NCI-H748 (cell line): ENCODE measurements around the gene TRPM1.

Experiments used
- DNase-seq: peaks from one replicate; lab custom pipeline; 2025; ENCODE audit not compliant: unreplicated experiment; lab: John Stamatoyannopoulos, UW

The TRPM1 gene

DNA sequence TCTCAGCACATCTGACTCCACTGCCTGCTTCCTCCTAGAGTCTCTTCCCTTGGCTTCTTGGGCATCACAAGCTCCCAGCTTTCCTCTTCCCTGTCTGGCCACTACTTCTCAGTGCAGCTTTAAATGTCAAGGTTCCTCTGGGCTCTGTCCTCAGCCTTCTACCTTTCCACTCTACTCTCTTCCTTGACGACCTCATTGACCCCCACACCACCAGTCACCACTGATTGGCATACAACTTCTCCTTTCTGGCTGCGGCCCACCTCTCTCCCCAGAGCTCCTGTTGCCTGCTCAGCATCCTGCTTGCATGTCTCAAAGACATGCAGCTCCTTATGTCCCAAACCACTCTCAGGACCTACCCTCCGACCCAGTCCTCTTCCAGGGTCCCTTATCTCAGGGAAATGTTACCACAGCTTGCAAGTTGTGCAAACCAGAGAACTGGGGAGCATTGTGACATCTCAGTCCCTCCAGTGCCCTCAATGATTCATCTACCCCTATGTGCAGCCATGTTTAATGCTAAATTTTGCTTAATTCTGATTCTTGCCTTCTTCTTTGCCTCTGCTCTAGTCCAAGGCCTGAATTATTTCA, 49.9 kb downstream of the TRPM1 start:
- no peak for DNase-seq

DNA sequence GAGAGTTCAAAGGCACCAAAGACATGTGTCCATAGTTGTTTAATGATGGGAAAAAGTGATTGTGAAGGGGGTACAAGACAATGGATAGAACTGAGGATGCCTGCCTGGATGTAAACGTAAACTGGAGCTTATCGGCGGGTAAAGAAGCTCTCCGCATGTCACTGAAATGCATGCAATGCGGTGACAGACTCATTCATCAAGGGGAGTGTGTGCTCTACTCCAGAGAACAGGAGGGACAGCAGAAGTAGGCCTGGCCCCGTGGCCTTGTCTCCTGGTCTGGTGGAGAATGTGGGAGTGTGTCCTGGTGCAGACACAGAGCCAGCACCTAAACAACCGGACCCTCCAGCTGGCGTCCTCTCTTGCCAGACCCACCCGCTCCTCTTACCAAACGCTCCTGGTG, 50.6 kb downstream of the TRPM1 start:
- no peak for DNase-seq

DNA sequence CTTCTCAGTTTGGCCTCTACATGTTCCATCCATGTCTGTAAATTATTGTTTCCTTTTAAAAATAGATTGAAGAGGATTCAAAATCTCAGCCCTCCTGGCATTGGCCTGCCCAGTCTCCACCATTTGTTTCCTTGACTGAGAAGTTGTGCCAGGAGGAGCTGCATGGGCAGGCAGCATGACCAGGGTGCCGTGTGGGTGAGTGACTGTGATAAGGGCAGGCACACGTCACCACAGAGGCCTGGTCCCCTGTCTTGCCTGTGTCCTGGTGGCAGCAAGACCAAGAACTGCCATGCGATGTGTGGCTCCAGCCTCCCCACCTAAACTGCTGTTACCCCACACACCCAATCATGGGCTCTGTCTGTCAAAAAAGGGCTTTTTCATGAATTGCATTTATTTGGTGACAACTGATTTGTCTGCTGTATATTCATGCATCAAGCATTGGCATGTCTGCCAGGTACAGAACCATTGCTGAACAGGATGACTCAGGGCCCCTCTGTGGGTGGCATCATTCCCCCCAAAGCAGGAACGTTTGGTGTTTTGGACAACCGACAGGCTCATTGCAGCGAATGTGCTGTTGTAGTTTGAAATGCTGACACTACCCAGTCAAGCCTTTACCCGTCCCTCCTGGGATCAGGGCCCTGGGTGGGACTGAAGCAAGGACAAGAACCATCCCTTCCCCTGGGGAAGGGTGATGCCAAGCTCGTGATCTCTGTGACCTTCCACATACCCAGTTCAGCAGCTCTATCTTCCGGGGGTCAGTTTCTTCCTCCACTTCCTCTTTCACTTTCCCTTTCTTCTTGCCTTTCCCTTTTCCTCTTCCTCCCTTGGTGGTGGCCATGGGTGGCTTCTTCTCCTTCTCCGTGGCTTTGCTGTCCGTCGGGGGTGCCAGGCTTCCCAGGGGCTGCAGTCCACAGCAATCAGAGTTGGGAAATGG, 51.6 kb downstream of the TRPM1 start:
- DNase-seq: no peak

DNA sequence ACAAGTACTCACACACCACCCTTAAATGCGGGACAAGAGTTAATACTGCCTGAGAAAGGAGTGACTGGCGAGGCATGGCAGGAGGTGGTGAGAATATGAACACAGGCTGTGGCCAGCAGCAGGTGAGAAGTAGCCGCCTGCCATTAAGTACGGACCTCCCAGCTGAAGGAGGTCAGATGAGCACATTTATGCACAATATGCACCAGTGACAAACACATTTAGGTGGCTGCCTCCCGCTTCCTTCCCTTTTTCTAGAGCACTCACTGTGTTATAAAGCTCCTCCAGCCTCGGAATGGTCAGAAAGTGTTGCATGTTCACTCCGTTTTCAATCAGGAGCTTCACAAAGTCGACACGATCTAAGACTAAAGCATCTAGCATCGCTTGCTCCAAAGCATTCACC, 52.4 kb downstream of the TRPM1 start:
- DNase-seq: no peak

DNA sequence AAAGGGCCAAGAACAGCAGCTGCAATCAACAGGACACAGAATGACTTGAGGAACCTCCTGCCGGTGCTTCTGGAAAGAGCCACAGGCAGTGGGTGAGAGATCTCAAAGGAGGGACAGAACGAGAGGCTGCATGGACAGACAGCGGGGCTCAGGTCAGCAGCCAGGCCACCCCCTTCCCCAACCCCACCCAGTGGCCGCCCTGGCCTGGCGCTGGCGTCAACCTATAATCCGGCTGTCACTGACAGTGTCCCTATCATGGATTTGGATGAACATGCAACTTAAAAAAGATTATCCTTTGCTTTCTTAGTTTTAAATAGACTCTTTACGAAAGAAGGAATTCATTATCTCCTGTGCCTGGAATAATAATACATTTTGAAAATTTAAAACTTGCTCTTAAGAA, 54.1 kb downstream of the TRPM1 start:
- DNase-seq: no peak

DNA sequence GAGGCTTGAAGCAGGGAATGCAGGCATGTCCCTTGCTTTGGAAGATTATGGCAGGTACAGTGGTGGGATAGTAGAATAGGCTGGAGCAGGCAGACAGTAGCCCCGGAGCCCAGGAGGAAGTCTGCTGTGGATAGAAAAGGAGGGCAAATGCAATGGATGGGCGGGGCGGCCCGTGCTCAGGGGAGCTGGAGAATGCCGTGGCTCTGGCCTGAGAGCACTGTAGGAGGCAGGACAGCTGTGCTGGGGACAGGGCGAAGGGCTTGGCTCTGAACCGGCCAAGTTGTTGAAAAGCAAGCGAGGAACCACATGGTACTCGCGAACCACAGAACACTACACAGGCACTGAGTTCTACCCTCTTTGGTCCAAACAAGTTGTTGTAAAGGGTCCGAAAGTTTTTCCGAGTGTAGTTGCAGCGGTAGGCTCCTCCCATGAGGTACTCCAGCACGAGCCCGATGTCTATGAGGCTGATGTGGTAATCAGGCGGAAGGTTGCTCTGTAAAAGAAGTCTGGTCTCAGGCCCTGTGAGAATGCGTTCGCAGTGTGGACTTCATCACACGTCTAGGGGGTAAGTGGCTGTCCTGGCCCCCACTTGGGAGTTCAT, 54.7 kb downstream of the TRPM1 start:
- DNase-seq: no peak

DNA sequence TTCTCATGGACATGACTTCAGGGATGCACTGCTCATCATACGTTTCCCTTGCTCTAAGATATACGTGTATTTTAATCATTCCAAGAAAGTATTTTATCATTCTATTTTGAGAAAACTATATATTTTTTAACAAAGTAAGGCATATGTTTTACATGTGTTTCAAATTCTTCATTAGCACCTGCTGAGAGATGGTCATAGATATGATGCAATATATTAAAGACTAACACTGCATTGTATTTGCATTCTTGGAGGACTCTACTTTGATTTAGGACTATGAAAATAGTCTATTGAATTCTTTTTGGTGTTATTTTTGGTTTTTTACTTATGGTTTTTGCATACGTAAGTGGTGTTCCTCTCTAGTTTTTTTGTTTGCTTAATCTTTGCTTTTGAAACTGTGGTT, 55.9 kb downstream of the TRPM1 start:
- no peak for DNase-seq

DNA sequence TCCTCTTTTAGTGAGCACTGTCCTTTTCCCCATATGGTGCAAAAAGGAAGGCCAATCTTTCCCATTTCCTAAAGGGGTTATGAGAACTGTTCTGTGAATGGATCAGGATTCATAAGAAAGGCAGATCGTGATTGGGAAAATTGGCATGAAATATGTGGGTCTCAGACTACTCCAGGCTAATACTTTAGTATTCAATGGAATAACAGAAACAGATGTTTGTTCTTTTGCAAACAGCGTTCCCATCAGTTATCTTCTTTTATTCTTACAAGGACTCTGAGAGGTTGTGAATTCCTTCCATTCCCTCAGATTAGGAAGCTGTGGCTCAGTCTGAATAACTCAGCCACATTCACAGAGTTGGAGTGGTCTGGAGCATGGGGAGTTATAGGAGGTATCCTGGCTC, 58.8 kb downstream of the TRPM1 start:
- no peak for DNase-seq

DNA sequence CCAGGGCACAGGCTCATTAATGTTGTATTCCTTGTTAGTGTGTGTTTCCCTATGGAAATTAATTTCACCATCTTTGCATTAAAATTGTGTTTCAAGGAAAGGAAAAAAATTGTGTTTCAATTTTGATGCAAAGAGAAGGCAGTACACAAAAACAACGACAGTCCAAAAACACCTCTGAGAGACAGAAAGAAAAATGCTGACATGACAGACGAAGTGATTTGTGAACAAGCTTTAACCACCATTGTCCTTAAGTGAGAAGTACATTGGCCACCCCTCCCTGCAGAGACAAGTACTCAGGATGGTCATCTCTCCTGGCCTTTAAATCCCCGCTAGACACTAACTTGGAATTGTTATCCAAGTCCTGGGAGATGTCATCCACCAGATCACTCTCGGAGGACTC, 59.9 kb downstream of the TRPM1 start:
- DNase-seq: no peak

DNA sequence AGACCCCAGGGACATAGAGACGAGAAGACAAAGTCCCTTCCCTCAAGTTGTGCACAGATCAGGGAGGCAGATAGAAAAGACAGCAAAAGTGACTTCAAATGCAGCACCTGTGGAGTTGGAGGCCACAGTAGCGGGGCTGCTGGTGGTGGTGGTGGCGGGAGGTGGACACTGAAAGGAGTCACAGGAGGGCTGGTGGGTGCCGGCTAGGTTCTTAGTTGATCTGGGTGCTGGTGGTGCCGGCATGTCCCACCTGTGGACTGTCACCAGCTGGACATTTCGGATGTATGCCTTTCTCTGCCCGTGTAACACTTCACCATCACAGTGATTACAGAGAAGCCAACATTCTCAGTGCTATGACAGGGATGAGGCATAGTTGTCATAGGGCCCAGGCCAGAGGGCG, 60.9 kb downstream of the TRPM1 start:
- DNase-seq: no peak

DNA sequence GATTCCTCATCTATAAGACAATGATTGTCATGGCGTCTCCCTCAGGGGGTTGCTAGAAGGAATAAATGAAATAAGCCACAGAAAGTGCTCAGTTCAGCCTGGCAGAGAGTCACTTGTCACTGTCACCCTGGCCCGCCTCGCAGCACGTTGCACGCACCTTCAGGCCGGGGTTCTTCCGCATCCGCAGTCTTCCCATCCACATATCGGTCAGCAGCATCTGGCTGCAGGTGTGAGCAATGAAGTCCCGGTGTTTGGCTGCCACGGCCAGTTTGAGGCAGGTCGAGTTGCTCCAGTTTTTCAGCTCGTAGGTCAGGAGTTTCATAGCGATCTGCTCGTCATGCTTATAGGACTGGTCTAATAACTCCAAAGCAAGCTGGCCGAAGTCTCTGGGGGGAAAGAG, 61.6 kb downstream of the TRPM1 start:
- no peak for DNase-seq

DNA sequence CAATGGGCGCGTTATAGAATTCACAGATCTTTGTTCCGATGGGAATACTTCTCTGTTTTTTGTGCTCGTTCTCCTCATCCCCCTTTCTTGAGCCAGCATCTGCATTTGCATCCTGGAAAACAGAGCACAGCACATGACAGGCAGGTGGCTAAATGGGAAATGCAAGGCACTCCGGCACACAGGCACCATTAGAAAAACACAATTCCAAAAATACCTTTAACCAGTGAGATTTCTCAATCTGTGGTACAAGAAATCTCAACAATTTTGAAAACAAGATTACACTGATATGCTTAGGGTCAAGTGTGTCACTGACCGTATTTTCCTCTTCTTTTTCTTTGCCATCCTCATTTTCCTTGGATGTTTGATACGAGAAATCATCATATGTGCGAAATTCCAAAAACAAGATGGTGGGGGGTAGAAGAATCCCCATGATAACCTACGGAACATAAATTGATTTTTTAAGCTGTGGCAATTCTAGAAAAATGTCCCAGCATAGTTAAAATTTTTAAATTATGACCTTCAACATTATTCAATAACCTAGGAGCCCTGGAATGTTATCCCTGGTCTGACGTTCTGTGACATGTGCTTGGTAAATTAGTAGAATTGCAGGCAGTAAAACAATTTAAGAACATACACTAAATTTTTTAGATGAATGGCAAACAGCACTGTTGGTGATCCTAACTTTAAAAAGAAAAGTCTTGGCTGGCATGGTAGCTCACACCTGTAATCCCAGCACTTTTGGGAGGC, 63.6 kb downstream of the TRPM1 start:
- DNase-seq: no peak

DNA sequence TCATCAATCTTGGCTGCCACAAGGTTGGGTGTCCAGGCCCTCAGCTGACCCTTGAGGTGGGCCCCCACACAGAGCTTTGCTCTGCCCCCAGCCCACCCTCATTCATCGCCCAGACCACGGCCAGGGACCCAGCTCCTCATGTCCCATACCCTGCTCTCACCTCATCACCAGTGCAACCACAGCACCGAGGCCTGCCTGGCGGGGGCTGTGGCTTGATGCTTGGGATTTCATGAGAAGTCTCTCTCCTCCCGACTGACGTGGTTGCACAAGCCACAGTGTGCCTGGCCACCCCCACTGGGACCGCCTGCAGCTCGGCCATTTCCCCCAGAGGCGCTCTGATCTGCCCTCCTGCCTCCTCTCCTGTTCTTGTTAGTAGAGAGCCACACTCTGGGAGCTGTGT, 64.7 kb downstream of the TRPM1 start:
- no peak for DNase-seq

DNA sequence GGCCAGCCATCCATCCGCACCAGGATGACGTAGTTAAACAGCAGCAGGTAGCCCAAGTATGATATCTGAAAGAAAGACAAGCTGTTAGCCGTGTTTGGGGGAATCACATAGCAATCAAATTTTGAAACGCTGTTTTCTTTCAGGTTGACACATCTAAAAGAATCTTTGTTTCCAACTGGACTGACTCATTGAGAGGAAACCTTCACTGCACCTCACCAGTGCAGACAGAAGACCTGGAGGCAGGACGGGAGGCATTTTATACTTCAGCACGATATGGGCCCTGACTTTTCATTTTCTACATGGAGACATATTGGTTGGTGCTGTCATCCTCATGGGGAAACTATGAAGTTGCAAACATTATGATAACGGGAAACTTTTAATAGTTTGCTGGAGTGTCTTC, 65.9 kb downstream of the TRPM1 start:
- no peak for DNase-seq

DNA sequence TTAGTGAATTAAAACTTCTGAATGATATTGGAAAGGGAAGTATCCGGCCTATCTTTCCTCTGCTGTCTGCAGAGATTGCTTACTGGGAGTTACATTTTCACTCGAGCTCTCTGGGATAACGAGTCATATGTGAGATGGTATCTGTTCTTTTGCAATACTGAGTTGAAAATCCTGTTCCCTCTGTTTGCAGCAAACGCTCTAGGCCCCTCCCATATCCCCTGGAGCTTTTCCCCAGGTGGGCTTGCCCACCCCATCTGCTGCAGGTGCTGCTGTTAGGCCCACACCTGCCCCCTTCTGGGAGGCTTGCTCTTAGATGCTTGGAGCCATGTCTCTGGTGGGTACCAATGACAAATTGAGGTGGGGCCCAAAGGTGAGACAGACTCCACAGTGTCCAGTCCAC, 67.4 kb downstream of the TRPM1 start:
- peak; percentile 0 for DNase-seq

DNA sequence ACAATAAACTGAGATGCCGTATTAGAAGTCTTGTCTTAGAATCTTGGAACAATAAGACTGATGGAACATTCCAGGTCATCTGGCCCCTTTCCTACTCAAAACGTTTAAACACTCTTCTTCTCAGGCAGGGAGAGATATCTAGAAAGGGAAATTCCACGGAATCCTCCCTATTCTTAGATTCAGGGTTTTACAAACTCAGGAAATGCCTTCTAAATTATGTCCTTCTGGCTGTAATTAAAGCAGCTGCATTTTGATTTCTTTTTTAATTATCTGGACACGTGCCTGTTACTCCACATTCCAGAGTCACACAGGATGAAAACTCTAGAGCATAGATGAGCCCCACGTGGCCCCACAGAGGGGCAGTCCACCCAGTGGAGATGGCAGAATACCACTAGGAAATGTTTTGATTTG, 68.6 kb downstream of the TRPM1 start:
- no peak for DNase-seq

DNA sequence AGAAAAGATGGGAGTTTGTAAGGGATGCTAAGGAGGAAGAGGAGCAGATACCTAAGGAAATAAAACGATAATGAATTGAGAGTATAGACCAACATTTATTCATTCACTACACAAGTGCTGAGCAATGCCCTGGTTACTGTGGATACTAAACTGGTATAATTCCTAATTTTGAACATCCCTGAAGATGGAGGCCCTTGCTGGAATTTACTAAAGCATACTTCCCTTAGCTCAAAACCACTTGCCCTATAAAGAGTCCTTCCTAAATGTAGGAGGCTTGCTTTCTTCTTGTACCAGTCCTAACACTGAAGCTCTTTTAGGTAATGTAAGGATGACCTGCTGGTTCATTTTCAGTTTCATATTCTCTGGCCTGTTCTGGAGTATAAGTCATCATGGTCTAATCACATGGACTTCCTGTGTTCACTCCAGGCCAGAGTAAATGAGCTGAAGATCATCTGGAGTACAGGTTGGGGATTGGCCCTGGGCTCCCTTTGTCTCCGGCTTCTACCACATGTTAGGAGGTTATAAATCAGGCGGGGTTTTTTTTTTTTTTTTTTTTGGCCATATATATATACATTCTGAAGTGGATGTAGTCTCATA, 70.0 kb downstream of the TRPM1 start:
- DNase-seq: no peak

DNA sequence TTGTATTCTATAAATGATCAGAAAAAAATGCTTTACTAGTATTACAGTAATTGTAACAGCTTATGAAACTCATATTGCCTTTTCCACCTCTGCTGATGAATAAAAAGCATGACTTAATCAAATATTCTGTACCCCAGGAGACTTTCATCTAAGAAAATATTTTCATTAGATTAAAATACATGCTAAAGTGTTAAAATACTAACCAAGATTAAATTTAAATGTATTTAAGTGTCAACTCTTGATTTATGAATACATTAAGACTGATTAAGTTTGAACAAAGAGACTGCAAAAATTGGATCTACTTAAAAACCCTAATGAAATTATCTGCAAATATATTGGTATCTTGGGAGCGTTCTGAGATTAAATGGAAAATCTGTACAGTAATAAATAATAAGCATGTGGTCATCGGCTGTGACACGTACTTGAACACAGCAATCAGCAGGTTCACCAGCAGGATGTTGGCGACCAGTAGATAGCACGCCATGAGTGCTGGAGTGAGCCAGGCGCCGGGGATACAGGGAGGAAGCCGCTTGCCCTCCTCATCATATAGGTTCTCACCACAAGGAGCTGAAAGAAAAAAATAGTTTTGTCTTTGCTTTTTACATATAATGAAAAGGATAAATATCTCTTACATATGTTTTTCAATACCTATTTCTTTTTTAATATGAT, 73.5 kb downstream of the TRPM1 start:
- no peak for DNase-seq

DNA sequence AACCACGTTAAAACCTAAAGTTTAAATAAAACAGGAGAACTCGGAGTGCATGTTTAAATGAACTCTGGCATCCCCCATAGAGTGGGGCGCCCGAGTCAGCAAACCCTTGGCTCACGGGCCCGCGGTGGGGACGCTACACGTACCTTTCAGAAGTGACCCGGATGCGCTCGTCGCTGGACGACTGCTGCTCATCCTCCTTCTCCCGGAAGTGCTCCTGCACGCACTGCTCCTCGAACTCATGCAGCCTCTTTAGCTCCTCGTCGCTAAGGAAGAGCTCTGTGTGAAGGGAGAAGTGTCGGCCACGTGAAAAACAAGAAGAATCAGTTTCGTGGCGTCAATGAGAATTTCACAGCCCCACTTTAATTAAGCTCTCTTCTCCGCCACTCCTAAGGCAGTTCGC, 75.5 kb downstream of the TRPM1 start:
- DNase-seq: no peak

DNA sequence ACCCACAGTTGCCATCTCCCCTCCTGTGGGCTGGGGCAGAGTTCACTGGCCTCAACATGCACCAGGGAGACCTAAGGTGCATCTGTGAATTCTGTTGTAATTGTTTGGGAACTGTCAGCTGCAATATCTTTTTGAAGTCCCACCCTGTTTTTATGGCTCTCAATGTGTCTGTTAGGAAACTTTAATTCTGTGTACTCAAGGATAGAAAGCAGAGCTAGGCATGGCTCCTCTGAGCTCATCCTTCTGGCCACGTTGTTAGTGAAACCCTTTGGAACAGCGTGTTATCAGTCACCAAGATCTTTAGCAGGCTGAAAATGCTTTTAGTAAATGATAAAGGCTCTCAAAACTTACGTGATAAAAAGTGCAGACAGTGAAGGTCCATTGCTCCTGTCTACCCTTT, 76.5 kb downstream of the TRPM1 start:
- no peak for DNase-seq

DNA sequence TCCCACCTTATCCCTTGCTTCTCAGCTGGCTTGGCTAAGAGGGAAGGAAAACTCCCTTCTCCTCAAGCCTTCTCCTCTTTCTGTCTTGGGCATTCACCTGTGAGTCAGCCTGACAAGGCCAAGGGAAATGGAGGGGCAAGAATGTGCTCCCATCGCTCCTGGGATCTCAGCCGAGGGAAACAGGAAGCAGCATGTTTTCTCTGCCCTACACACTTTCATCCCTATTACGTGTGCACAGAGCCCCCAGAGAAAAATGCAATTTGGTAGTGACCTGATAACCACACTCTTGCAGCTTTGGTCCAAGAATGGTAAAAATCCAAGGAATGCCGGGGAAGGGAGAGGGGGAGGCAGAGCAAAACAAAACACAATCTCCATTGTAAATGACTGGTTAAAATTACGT, 77.2 kb downstream of the TRPM1 start:
- DNase-seq: no peak
